Thyroid gland (tissue), 4 donors: Measurements from ENCODE around the gene HES7.

Experiments used
- POLR2A ChIP-seq, 2 donors: fragments of 450-650 bp; IDR thresholded peaks; one replicate each; pipeline ENCODE4 v1.6.1; 2017; ENCODE audit warnings: antibody characterized with exemption in 2 of 2, mild to moderate bottlenecking in 2 of 2, moderate library complexity in 1 of 2
- TF ChIP-seq, protein P1 (sequence below), 6 experiments: fragments of 200-600 bp in 3 of 6; fragments of 450-650 bp in 3 of 6; sonication (generic) in 3 of 6; IDR thresholded peaks; one replicate each; pipeline ENCODE4 v1.5.1; 2016 to 2019; ENCODE audit warnings: antibody characterized with exemption in 6 of 6, mild to moderate bottlenecking in 2 of 6, inconsistent platforms in 1 of 6, moderate library complexity in 1 of 6

DNA sequence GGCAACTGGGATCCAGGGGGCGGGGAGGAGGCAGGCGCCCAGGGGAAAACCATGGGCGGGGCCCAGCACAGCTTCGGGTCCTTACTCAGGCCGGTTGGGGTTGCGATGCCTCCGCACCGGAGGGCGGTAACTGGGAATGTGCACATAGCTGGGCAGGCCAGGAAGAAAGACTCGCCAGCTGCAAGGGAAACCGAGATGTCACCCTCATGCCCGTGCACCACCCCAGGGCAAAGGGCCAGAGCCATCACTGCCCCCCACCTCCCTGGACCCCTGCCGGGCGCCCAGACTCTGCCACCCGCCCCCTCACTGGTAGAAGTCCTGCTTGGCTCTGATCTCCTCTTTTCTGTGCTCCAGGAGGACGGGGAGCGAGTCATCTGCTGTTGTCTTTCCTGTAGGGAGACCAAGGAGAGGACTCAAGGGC is 43.1 kb downstream of the HES7 start:
- no peak for TF ChIP-seq POLR2A (IDR thresholded peaks at IDR 0.05)
- TF ChIP-seq, protein P1, sequence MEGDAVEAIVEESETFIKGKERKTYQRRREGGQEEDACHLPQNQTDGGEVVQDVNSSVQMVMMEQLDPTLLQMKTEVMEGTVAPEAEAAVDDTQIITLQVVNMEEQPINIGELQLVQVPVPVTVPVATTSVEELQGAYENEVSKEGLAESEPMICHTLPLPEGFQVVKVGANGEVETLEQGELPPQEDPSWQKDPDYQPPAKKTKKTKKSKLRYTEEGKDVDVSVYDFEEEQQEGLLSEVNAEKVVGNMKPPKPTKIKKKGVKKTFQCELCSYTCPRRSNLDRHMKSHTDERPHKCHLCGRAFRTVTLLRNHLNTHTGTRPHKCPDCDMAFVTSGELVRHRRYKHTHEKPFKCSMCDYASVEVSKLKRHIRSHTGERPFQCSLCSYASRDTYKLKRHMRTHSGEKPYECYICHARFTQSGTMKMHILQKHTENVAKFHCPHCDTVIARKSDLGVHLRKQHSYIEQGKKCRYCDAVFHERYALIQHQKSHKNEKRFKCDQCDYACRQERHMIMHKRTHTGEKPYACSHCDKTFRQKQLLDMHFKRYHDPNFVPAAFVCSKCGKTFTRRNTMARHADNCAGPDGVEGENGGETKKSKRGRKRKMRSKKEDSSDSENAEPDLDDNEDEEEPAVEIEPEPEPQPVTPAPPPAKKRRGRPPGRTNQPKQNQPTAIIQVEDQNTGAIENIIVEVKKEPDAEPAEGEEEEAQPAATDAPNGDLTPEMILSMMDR (IDR thresholded peaks at IDR 0.05), result no peak
